WTC11 (cell line): ENCODE data around the gene CORIN. TPM values are rescaled to one million over a fixed set of nuclear protein-coding genes. Genes with fewer than 3 reads are reported as not detected.

ENCODE experiments used
- ATAC-seq: fragments of 200-7000 bp; cut with Tn5 transposase; 2 replicates; pipeline ENCODE4 v1.10.0; 2021; ENCODE audit warnings: mild to moderate bottlenecking, moderate library complexity
- CTCF ChIA-PET: fragments of 300-600 bp; sonication (Branson Sonifier 250); formaldehyde crosslinking; loops from one replicate; lab custom pipeline; 2021; ENCODE audit warnings: antibody characterized with exemption; lab: Charles Lee
- POLR2A ChIA-PET: fragments of 350-600 bp; sonication (Branson Sonifier 250); formaldehyde crosslinking; loops from one replicate; lab custom pipeline; 2021; ENCODE audit warnings: antibody characterized with exemption; lab: Charles Lee
- DNase-seq: peaks from one replicate; pipeline ENCODE4 v3.0.0; 2021; ENCODE audit warnings: low spot score
- H3K27ac Mint-ChIP-seq: 2 replicates; pipeline ENCODE4 v1.8.0; 2021; ENCODE audit warnings: mixed read lengths
- H3K27me3 Mint-ChIP-seq: 2 replicates; pipeline ENCODE4 v1.8.0; 2021; ENCODE audit warnings: low read depth, mild to moderate bottlenecking, moderate library complexity, mixed read lengths
- H3K36me3 Mint-ChIP-seq: 2 replicates; pipeline ENCODE4 v1.8.0; 2021; ENCODE audit warnings: mixed read lengths
- H3K4me1 Mint-ChIP-seq: 2 replicates; pipeline ENCODE4 v1.8.0; 2022; ENCODE audit warnings: mixed read lengths
- H3K4me3 Mint-ChIP-seq: 2 replicates; pipeline ENCODE4 v1.8.0; 2021; ENCODE audit warnings: mild to moderate bottlenecking, moderate library complexity, mixed read lengths
- H3K9me3 Mint-ChIP-seq: 2 replicates; pipeline ENCODE4 v1.8.0; 2021; ENCODE audit warnings: mixed read lengths
- CBFB ChIP-seq: sonication (generic); formaldehyde crosslinking; IDR thresholded peaks from 2 replicates; pipeline ENCODE4 v1.8.1; 2022; ENCODE audit warnings: mild to moderate bottlenecking, low read depth, missing genetic modification reagents
- CDX4 ChIP-seq: fragments of 250-450 bp; sonication (Bioruptor Pico); IDR thresholded peaks from 2 replicates; pipeline ENCODE4 v1.9.0; 2021; ENCODE audit warnings: moderate library complexity, mild to moderate bottlenecking, inconsistent platforms, borderline replicate concordance
- CREB1 ChIP-seq: sonication (generic); formaldehyde crosslinking; IDR thresholded peaks from 2 replicates; pipeline ENCODE4 v1.8.0; 2023; ENCODE audit warnings: mild to moderate bottlenecking, missing genetic modification reagents
- E2F1 ChIP-seq: sonication (generic); formaldehyde crosslinking; IDR thresholded peaks from 2 replicates; pipeline ENCODE4 v1.8.0; 2022; ENCODE audit warnings: mild to moderate bottlenecking, missing genetic modification reagents
- E2F5 ChIP-seq: sonication (generic); formaldehyde crosslinking; IDR thresholded peaks from 2 replicates; pipeline ENCODE4 v1.8.1; 2022; ENCODE audit warnings: mild to moderate bottlenecking, moderate library complexity, missing genetic modification reagents
- FOXP1 ChIP-seq: sonication (generic); formaldehyde crosslinking; IDR thresholded peaks from 2 replicates; pipeline ENCODE4 v1.8.0; 2022; ENCODE audit warnings: missing genetic modification reagents, mild to moderate bottlenecking, moderate library complexity, borderline replicate concordance
- FOXP4 ChIP-seq: sonication (generic); formaldehyde crosslinking; IDR thresholded peaks from 2 replicates; pipeline ENCODE4 v1.8.0; 2022; ENCODE audit warnings: mild to moderate bottlenecking, missing genetic modification reagents
- GABPB1 ChIP-seq: sonication (generic); formaldehyde crosslinking; IDR thresholded peaks from 2 replicates; pipeline ENCODE4 v1.8.1; 2023; ENCODE audit warnings: mild to moderate bottlenecking, missing genetic modification reagents
- MAX ChIP-seq: sonication (generic); formaldehyde crosslinking; IDR thresholded peaks from 2 replicates; pipeline ENCODE4 v1.8.0; 2022; ENCODE audit warnings: mild to moderate bottlenecking, missing genetic modification reagents
- NFATC4 ChIP-seq: fragments of 250-450 bp; sonication (Bioruptor Pico); IDR thresholded peaks from 2 replicates; pipeline ENCODE4 v1.9.0; 2021; ENCODE audit warnings: mild to moderate bottlenecking
- NFE2L1 ChIP-seq: sonication (generic); formaldehyde crosslinking; IDR thresholded peaks from 2 replicates; pipeline ENCODE4 v1.8.1; 2023; ENCODE audit warnings: missing genetic modification reagents
- NR1H2 ChIP-seq: sonication (generic); formaldehyde crosslinking; IDR thresholded peaks from 2 replicates; pipeline ENCODE4 v1.9.0; 2021; ENCODE audit warnings: mild to moderate bottlenecking, moderate library complexity, missing genetic modification reagents
- PREB ChIP-seq: sonication (generic); formaldehyde crosslinking; IDR thresholded peaks from 2 replicates; pipeline ENCODE4 v1.8.1; 2022; ENCODE audit warnings: mild to moderate bottlenecking, missing genetic modification reagents, moderate library complexity, borderline replicate concordance
- RORB ChIP-seq: fragments of 250-450 bp; sonication (Bioruptor Pico); IDR thresholded peaks from 2 replicates; pipeline ENCODE4 v1.9.0; 2021; ENCODE audit warnings: mild to moderate bottlenecking
- SMAD4 ChIP-seq: sonication (generic); formaldehyde crosslinking; IDR thresholded peaks from 2 replicates; pipeline ENCODE4 v1.8.0; 2022; ENCODE audit warnings: mild to moderate bottlenecking, missing genetic modification reagents
- SP1 ChIP-seq: sonication (generic); formaldehyde crosslinking; conservative IDR thresholded peaks from 2 replicates; pipeline ENCODE4 v1.8.1; 2022; ENCODE audit warnings: missing genetic modification reagents
- ZBTB21 ChIP-seq: sonication (generic); formaldehyde crosslinking; IDR thresholded peaks from 2 replicates; pipeline ENCODE4 v1.8.1; 2023; ENCODE audit warnings: mild to moderate bottlenecking, missing genetic modification reagents, borderline replicate concordance
- ZMAT4 ChIP-seq: fragments of 250-450 bp; sonication (Bioruptor Pico); IDR thresholded peaks from 2 replicates; pipeline ENCODE4 v1.9.0; 2021; ENCODE audit warnings: mild to moderate bottlenecking
- ZNF121 ChIP-seq: sonication (generic); formaldehyde crosslinking; IDR thresholded peaks from 2 replicates; pipeline ENCODE4 v1.8.0; 2023; ENCODE audit warnings: missing genetic modification reagents
- ZNF138 ChIP-seq: sonication (generic); formaldehyde crosslinking; conservative IDR thresholded peaks from 2 replicates; pipeline ENCODE4 v1.8.1; 2022; ENCODE audit warnings: mild to moderate bottlenecking, moderate library complexity, missing genetic modification reagents
- ZNF219 ChIP-seq: sonication (generic); formaldehyde crosslinking; IDR thresholded peaks from 2 replicates; pipeline ENCODE4 v1.8.0; 2023; ENCODE audit warnings: missing genetic modification reagents, mild to moderate bottlenecking, borderline replicate concordance
- ZNF281 ChIP-seq: sonication (generic); formaldehyde crosslinking; IDR thresholded peaks from 2 replicates; pipeline ENCODE4 v1.8.0; 2023; ENCODE audit warnings: mild to moderate bottlenecking, missing genetic modification reagents
- ZNF396 ChIP-seq: fragments of 250-450 bp; sonication (Bioruptor Pico); IDR thresholded peaks from 2 replicates; pipeline ENCODE4 v1.8.0; 2021; ENCODE audit warnings: mild to moderate bottlenecking, moderate library complexity, borderline replicate concordance
- ZNF416 ChIP-seq: fragments of 250-450 bp; sonication (Bioruptor Pico); IDR thresholded peaks from 2 replicates; pipeline ENCODE4 v1.9.0; 2021; ENCODE audit warnings: mild to moderate bottlenecking, inconsistent platforms
- ZSCAN18 ChIP-seq: fragments of 250-450 bp; sonication (Bioruptor Pico); IDR thresholded peaks from 2 replicates; pipeline ENCODE4 v2.1.2; 2022; ENCODE audit warnings: mild to moderate bottlenecking, moderate library complexity
- total RNA-seq: library from RNA; stranded (reverse); gene quantifications from 3 replicates; pipeline ENCODE4 v1.2.3, GENCODE V29; 2021

Gene CORIN
- total RNA-seq, 1 experiment from 2014 or later = 0.33 TPM

- DNase-seq = no peak
- ChIA-PET POLR2A (no interaction called here), CTCF (no interaction called here)
- Mint-ChIP-seq H3K27ac (no peak overlapping the region), H3K4me3 (no peak overlapping the region), H3K27me3 (no peaks in the 10 kb centered on the region), H3K36me3 (no peaks in the 10 kb centered on the region), H3K4me1 (peaks cover 19% of the 10 kb centered on the region), H3K9me3 (peaks cover 5% of the 10 kb centered on the region; the same call in 1 of the 2 replicates)
- no peak for ATAC-seq
- no peak for TF ChIP-seq E2F1 (CRISPR knock-in tag)
- TF ChIP-seq ZBTB21 = no peak
- no peak for TF ChIP-seq NR1H2
- TF ChIP-seq ZNF219 (CRISPR knock-in tag) = no peak
- TF ChIP-seq GABPB1 (CRISPR knock-in tag) = no peak
- TF ChIP-seq FOXP1 = no peak
- TF ChIP-seq ZNF121 (CRISPR knock-in tag) = no peak
- no peak for TF ChIP-seq SMAD4 (CRISPR knock-in tag)
- no peak for TF ChIP-seq CDX4 (CRISPR knock-in tag)
- TF ChIP-seq CREB1 (CRISPR knock-in tag) = no peak
- no peak for TF ChIP-seq ZNF138 (CRISPR knock-in tag)
- no peak for TF ChIP-seq ZMAT4 (CRISPR knock-in tag)
Measured at GRCh38 chr4:47790105-47790504, 47.8 kb downstream of the CORIN start.

GRCh38 chr4:47788126-47788525 lies 49.7 kb downstream of the CORIN start:
- Mint-ChIP-seq H3K4me3 (no peak overlapping the region), H3K4me1 (peaks cover 10% of the 10 kb centered on the region), H3K27ac (no peak overlapping the region), H3K9me3 (peaks cover 5% of the 10 kb centered on the region; the same call in 1 of the 2 replicates), H3K27me3 (no peaks in the 10 kb centered on the region), H3K36me3 (no peaks in the 10 kb centered on the region)
- no peak for DNase-seq
- POLR2A ChIA-PET = no interaction called here
- CTCF ChIA-PET = no interaction called here
- no peak for ATAC-seq
- TF ChIP-seq GABPB1 (CRISPR knock-in tag) (no peak), NFE2L1 (CRISPR knock-in tag) (no peak), RORB (CRISPR knock-in tag) (no peak), MAX (CRISPR knock-in tag) (no peak), CREB1 (CRISPR knock-in tag) (no peak), E2F5 (CRISPR knock-in tag) (no peak), SP1 (CRISPR knock-in tag) (no peak), SMAD4 (CRISPR knock-in tag) (no peak), NFATC4 (CRISPR knock-in tag) (no peak), ZSCAN18 (CRISPR knock-in tag) (no peak), CBFB (CRISPR knock-in tag) (no peak), ZNF416 (CRISPR knock-in tag) (no peak), ZNF281 (CRISPR knock-in tag) (no peak), CDX4 (CRISPR knock-in tag) (no peak), ZNF396 (CRISPR knock-in tag) (no peak), FOXP4 (CRISPR knock-in tag) (no peak), PREB (no peak)
